HG02759 (cell line): Measurements from ENCODE around the gene UTF1.
"Not testable (repeated sequence)": the region's sequence is repeated elsewhere in the genome, so short reads cannot be mapped to it uniquely, and the experiment has no call there.

Source experiments
- ATAC-seq: cut with Tn5 transposase; IDR thresholded peaks from one replicate; pipeline ENCODE4 v1.9.1; 2021; ENCODE audit warnings: mild to moderate bottlenecking, moderate library complexity; ENCODE audit not compliant: unreplicated experiment

Gene UTF1

DNA sequence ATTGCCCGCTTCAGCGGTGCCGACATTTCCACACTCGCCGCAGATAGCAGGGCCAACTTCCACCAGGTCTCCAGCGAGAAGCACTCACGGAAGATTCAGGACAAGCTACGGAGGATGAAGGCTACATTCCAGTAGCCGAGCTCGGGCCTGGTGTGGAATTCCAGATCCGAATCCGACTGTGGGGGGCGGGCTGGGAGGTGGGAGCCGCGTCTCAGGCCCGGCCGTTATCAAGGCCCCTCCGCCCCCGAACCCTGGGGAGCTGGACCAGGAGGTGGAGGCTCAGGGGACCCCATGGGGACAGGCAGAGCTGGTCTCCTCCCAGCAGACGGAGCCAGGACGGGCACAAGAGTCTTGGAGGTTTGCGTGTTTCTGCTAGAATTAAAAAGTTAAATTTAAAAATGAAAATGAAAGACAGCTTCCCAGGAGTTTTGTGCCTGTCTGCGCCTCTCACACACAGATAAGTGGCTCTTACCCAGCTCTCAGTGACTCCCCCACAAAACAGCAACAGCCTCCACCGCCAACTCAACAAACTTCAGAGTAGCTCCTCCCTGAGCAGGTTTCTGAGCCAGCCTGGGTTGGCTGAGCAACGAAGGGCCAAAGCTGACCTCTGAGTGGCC, 5.2 kb upstream of the UTF1 start:
- ATAC-seq = no peak

DNA sequence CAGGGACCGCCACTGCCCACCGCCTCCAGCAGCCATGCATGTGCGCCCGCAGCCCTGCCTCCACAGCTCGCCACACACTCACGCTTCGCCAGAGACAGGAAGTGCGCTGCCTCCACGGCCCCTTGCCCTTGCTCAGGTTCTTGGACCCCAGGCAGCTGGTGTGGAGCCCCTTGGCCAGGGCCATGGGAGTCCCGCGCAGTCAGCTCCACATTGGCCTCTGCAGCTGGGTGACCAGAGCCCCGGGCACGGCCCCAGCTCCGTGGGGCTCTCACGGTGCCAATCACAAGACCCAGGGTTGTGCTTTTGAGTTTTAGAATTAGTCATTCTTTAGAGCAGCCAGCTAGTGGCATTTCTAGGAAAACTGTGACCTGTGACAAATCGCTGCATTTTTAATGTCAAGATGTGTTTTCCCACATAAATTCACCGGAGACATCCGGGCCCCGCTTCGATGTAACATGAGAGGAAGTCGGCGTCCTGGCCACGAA, 4.3 kb upstream of the UTF1 start:
- no peak for ATAC-seq

DNA sequence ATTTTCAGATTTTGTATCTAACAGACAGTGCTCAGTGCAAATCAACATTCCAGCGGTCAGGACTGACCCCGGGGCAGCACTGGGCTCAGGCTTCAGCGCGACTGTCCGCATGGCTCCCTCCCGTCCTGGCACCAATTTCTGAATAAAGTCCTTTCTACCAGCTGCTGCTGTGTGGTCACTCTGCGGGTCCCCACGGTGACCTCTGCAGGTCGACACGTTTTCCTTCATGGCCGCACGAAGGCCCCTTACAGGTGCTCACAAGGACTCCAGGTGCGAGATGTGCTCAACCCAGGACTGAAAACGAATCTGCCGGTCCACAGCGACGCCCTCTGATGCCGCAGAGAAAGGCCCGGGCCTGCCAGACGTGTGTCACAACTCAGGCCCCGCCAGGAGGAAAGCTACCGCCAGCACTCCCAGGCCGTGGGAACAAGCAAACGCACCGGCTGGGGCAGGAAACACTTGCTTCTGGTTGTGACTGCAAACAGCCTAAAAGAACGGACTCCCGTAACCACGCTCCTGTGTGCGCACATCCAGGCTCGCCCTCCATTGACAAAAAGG, 3.7 kb upstream of the UTF1 start:
- ATAC-seq = no peak

DNA sequence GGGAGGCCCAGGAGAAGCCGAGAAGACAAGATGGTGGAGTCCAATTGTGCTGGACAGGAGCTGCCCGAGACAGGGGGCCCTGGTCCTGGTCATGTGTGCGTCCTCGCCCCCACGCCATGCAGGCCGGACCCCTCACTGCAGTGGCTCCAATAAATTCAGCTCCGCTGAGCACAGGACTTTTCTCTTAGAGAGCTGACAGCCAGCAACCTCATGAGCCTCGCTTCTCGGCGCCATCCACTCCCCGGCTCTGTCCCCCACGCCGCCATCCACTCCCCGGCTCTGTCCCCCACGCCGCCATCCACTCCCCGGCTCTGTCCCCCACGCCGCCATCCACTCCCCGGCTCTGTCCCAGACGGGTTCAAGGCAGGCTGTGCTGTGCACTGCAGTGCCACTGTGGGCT, 2.8 kb upstream of the UTF1 start:
- ATAC-seq = no peak

DNA sequence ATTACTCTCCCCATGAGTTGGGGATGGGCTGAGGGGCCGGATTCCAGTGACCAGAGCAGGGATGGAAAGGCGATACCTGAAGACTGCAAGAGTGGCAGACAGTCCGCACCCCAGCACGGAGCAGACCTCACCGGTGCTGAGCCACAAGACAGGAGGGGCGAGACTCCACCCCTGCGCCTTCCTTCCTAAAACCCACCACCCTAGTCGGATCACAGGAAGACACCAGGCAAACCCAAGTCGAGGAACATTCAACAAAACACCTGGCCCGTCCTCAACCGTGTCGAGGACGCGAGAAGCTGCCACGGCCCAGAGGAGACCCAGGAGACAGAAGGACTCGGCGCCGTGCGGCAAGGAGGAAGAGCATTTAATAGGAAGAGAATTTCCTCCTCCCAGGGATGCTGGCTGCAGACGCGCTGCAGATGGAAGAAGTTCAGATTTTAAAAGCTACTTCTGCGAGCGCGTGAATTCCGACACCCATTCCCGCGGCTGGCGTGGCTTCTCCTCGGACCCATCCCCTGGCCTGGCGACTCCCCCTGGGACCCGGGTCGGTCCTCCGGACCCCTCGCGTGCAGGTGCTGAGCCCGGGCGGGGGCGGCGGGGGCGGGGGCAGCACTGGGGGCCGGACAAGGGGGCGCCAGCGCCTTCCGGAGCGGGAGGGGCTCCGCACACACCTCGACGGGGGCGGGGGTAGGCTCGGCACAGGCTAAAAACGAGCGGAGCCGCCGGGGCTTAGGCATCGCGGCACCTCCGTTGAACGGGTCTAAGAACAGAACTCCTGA, 563 bp upstream of the UTF1 start:
- no peak for ATAC-seq

DNA sequence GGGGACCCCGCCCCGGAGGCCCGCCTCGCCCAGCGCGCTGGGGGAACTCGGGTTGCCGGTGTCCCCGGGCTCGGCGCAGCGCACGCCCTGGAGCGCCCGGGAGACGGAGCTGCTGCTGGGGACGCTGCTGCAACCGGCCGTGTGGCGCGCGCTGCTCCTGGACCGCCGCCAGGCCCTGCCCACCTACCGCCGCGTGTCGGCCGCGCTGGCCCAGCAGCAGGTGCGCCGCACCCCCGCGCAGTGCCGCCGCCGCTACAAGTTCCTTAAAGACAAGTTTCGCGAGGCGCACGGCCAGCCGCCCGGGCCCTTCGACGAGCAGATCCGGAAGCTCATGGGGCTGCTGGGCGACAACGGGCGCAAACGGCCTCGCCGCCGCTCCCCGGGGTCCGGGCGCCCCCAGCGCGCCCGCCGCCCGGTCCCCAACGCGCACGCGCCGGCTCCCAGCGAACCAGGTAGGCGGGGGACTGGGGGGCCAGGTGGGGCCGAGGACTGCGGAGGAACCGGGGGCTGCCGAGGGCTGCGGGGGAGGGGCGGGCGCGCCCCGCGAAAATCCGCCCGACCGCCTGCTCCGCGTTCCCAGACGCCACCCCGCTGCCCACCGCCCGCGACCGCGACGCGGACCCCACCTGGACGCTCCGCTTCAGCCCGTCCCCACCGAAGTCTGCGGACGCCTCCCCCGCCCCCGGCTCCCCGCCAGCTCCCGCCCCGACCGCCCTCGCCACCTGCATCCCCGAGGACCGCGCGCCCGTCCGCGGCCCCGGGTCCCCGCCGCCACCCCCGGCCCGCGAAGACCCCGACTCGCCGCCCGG, 574 bp downstream of the UTF1 start:
- ATAC-seq = no peak

DNA sequence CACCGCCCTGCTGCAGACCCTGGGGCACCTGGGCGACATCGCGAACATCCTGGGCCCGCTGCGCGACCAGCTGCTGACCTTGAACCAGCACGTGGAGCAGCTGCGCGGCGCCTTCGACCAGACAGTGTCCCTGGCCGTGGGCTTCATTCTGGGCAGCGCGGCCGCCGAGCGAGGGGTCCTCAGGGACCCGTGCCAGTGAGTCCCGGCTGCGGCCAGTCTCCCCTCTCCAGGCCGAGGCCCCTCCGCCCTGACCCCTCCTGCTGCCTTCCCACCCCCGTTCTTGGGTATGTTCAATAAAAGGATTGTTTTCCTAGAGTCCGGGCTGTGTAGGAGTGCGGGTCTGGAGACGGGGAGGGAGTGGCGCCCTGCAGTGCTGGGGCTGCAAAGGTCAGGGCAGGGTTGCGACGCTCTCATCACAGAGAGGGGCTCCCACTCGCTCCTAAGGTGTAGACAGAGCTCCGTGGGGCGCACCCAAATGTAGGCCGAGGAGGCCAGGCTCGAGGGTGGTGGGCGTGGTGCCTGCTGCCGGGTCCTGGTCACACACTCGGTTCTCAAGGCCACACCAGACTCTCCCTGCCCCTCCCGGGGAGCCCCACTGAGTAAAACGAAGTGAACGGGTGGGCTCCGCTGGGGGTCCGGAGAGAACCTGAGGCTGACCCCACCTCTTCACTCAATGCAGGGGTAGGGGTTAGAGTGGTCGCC, 1.4 kb downstream of the UTF1 start:
- no peak for ATAC-seq

DNA sequence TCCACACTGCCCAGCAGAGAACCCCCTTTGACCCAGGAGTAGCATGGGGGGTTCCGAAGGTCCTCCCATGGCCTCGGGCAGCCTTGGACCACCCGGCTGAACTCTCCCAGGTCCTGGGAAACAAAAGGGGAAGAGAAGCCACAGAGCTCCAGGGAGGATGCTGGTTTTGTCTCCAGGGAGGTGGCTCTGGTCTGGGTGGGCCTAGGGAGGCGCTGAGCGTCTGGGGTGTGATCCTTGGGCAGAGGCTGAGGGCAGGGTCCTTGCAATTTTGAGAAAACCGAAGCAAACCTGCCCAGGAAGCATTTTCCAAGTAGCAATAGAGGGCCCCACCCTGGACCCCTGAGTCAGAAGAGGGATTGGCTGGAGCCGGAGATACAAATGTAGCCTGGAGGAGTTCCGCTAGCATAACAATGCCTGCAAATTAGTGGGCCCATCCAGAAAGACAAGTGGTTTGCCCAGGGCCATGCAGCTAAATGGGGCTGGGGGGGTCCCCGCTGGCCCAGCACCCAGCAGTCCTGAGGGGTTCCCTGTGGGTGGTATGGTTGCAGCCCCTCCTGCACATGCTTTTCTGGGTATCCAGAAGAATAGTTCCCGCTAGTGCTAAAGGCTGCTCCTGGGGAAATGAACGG, 2.0 kb downstream of the UTF1 start:
- ATAC-seq = no peak

DNA sequence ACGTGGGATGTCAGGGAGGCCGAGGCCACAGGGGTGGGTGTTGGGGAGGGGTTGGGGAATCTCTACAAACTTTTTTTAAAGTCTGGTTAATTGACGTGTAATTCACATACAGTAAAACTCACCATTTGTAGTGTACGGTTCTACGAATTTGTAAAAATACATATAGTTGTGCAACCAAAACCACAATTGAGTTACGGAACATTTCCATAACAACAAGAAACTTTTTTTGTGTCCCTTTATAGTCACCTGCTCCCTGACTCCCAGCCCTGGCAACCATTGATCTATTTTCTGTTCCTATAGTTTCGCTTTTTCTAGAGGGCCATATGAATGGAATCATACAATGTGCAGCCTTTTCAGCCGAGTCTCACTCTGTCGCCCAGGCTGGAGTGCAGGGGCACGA, 4.8 kb downstream of the UTF1 start:
- not testable (repeated sequence) for ATAC-seq

DNA sequence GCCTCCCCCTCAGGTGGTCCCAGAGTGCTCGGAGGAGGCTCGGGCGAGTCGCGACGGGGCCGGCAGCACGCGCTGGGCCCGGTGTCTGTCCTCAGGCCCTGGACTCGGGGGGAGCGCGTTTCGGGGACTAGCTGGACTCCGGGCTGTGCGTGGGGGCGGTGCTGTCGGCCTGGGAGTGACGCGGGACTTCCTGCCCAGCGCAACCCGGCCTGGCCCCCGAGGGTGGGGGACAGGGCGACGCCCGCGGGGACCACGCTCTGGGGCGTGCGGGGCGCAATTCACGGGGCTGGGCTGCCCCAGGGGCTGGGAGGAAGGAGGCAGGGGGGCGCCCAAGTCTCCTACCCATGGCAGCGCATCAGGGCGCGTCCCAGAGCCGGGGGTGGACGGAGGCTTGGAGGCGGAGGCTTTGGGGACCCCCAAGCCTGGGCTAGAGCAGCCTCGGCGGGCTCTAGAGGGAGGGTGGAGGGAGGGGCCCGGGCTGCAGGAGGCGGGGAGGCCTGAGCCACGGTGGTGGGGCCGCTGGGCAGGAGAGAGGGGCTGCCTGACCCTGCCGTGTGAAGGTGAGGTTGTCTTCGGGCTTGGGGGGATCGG, 5.3 kb downstream of the UTF1 start:
- ATAC-seq = no peak

DNA sequence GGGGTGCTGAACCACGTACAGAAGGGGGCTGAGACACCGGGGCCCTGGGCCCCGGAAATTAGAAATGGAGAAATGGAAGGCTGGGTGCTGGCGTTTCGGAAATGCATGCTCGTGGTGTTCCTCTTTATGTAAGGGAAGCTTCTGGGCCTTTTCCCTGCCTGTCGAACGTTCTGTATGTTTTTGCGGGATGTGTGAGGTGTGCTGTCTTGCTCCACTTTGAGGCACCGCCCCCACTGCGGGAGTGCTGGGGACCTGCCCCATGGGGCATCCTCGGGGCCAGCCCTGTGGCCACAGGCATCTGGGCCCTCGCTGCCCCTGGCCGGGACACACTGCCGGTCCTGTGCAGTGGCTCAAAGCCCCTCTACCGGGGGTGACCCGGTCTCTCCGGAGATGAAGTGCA, 5.9 kb downstream of the UTF1 start:
- no peak for ATAC-seq

DNA sequence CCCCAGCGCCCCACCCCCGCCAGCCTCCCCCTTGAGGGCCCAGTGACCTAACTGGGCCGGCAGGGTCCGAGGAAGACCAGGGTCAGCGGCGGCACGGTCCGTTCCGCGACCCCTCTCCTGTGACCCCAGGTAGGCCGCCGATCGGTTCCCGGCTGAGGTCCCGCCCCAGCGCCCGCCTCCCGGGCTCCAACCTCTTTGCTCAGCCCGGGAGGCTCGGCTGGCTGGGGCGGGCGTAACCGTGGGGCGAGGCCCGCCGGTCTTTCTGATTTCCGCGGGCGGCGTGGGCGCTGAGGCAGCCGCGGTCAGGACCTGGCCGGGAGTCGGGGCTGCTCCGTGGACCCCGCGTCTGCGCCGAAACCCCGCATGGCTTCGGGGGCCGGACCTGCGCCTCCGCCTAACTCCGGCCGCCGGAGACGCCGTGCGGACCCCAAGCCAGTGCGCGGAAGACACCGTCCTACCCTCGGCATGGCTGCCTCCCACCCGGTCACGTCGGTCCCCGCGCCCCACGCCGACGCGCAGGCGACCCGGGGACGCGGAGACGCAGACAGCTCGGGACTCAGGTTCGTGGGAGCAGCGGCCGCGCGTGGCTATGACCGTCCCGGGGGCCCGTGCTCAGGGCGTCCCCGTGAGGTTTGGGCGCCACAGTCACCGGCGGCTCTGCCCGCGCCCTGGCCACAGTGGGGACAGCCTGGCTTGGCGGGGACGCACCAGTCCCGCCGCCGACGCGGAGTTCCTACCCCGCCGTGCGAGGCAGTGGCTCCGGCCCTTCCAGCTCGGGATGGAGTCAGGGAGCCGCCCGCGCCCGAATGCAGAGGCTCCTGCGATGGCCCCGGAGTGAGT, 6.6 kb downstream of the UTF1 start:
- no peak for ATAC-seq

DNA sequence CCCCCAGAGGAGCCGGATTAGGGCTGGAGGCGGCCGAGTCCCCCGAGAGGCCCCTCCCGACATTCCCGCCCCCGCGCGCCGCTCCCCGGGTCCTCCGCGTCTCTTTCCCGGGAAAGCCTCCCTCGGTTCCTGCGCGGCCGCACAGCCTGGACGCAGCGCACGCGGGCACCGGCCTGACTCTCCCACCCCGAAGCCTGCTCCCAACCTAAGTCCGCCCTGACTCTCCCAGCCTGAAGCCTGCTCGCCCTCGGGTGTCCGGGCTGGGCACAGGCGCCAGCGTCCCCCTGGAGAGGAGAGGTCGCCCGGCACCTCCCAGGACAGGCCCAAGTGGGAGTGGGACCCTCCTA, 7.2 kb downstream of the UTF1 start:
- ATAC-seq = no peak

DNA sequence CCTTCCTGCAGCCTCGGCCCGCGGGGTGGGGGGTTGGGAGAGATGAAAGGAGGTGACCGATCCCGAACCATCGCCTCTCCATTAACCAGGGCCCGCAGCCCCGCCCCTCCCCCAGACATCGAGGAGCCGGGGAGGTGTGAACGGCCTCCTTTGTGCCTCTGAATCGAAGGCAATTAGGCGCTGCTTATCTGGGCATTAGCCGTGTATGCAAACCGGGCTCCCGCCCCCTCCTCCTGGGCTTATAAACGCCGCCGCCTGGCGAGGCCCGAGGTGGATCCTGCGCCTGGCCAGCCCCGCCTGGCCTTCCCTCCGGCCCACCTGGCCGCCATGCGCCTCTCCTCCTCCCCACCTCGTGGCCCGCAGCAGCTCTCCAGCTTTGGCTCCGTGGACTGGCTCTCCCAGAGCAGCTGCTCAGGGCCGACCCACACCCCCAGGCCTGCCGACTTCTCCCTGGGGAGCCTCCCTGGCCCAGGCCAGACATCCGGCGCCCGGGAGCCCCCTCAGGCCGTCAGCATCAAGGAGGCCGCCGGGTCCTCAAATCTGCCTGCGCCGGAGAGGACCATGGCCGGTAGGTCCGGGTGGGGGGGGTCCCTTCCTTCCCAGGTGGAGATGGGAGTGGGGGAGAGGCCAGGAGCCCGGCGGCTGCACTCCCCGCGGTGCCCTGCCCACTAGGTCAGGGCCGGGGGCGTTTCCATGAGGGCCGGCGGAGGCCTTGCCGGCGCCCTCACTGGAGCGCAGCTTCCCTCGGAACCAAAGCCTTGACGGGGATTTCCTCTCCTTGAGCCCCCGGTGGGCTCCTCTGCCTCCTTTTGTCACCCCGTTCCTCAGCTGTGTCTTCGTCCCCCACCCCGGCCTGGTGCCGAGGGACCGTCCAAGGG, 7.8 kb downstream of the UTF1 start, which contains the start of gene VENTX:
Gene VENTX (plus strand): TSS at position 268 of the 878 bp plus-strand sequence. CDS start 60 bp downstream, at position 328.
- ATAC-seq = no peak

DNA sequence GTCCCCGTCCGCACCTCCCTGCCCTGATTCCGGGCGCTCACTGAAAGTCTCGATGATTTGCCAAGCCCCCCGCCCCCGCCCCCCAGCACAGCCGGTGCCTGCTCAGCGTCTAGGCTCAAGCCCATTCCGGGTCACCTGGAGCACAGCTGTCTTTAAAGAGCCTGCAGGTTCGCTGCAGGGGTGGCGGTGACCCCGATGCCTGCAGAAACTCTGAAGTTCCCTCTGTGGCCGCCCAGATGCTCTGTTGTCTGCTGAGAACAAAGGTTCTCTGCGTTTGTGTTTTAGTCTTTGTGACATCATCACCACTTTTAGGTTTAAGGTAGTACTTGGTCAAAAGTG, 8.4 kb downstream of the UTF1 start:
- ATAC-seq = no peak

DNA sequence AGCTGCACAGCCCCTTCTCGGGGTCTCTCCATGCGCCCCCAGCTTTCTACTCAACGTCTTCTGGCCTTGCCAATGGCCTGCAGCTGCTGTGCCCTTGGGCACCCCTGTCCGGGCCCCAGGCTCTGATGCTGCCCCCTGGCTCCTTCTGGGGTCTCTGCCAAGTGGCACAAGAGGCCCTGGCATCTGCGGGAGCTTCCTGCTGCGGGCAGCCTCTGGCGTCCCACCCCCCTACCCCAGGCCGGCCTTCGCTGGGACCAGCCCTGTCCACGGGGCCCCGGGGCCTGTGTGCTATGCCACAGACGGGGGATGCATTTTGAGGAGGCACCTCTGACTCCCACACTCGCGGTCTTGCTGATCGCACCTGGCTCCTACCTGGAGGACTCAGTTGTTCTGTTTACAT, 10.0 kb downstream of the UTF1 start:
- ATAC-seq = no peak

DNA sequence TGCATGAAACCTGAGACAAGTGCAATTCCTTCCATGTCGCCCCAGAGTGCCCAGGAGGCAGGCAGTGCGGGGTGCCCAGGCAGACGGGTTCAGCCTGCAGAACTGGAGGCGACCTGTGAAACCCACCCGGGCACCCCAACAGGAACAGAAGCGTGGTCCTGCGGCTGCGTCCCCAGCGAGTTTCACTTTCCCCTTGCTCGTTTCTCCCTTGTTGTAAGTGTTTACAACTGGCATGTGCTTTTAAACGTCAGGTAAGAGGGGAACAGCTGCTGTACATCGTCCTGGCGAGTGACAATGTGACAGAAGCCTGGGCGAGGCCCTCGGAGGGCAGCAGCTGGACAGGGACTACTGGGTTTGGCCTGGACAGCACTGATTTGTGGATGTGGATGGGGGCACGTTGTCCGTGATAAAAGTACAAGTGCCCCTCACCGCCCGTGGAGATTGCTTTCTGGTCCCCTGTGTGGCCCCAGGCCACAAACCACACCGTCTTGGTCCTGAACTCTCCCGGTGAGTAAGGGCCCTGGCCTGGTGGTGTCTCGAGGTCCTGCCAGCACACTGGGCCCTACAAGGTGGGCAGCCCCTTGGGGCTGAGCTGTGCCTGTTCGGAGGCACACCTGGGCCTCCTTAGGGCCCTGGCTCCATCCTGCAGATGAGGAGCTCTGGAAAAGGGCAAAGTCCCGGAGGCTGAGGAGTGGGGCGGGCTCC, 11.6 kb downstream of the UTF1 start:
- ATAC-seq = no peak
